Gastrocnemius medialis (tissue), 4 donors: ENCODE data around the gene NFYA.

Experiments
- POLR2A ChIP-seq, 2 donors: fragments of 450-650 bp; IDR thresholded peaks; one replicate each; pipeline ENCODE4 v1.6.1; 2017; ENCODE audit warnings: antibody characterized with exemption in 2 of 2, mild to moderate bottlenecking in 2 of 2, moderate library complexity in 2 of 2
- TF ChIP-seq, protein P1 (sequence below), 5 experiments: fragments of 450-650 bp in 3 of 5; fragments of 200-600 bp in 2 of 5; sonication (generic) in 2 of 5; IDR thresholded peaks in 4 of 5; conservative IDR thresholded peaks in 1 of 5; 1 replicate in 4 of 5; 2 replicates in 1 of 5; pipeline ENCODE4 v1.5.1; 2016 to 2019; ENCODE audit warnings: antibody characterized with exemption in 5 of 5, mild to moderate bottlenecking in 3 of 5, moderate library complexity in 3 of 5

- TF ChIP-seq POLR2A (IDR thresholded peaks at IDR 0.05) = no peak
- TF ChIP-seq, protein P1, sequence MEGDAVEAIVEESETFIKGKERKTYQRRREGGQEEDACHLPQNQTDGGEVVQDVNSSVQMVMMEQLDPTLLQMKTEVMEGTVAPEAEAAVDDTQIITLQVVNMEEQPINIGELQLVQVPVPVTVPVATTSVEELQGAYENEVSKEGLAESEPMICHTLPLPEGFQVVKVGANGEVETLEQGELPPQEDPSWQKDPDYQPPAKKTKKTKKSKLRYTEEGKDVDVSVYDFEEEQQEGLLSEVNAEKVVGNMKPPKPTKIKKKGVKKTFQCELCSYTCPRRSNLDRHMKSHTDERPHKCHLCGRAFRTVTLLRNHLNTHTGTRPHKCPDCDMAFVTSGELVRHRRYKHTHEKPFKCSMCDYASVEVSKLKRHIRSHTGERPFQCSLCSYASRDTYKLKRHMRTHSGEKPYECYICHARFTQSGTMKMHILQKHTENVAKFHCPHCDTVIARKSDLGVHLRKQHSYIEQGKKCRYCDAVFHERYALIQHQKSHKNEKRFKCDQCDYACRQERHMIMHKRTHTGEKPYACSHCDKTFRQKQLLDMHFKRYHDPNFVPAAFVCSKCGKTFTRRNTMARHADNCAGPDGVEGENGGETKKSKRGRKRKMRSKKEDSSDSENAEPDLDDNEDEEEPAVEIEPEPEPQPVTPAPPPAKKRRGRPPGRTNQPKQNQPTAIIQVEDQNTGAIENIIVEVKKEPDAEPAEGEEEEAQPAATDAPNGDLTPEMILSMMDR (IDR thresholded peaks at IDR 0.05 in 4 of 5, conservative IDR thresholded peaks at IDR 0.05 in 1 of 5) = no peak
Observed at GRCh38 chr6:41074692-41075436, 2.1 kb downstream of the NFYA start.
